Measurements from ENCODE around the gene PINLYP.
"Not testable (repeated sequence)": the region's sequence is repeated elsewhere in the genome, so short reads cannot be mapped to it uniquely, and the experiment has no call there.

- not testable (repeated sequence) for TF ChIP-seq JUN (IDR thresholded peaks at IDR 0.05; ENCODE audit: borderline replicate concordance, insufficient read depth, insufficient read length, low read depth); CTCF (IDR thresholded peaks at IDR 0.05; ENCODE audit: extremely low read depth in 1 of 2, insufficient read depth in 1 of 2, low read depth in 1 of 2, low read length in 2 of 2); POLR2AphosphoS5 (IDR thresholded peaks at IDR 0.05; ENCODE audit: insufficient read depth, low read depth, low read length); MAX (IDR thresholded peaks at IDR 0.05; ENCODE audit: insufficient read depth, insufficient read length); POLR2A (IDR thresholded peaks at IDR 0.05; ENCODE audit: low read depth, low read length); EZH2 (IDR thresholded peaks at IDR 0.05; ENCODE audit: borderline replicate concordance, low read depth, low read length, severe bottlenecking)
Observed at GRCh38 chr19:43600326-43600725, 24.7 kb downstream of the PINLYP start.

Data from endothelial cell of umbilical vein (primary cell).